Measurements from ENCODE around the gene CTPS2.
"Not testable (repeated sequence)": the region's sequence is repeated elsewhere in the genome, so short reads cannot be mapped to it uniquely, and the experiment has no call there.

Gene CTPS2

GRCh38 chrX:16579517-16579916 lies 133.0 kb downstream of the CTPS2 start:
- Histone ChIP-seq H3K4me3 (no peak overlapping the region), H3K27ac (no peak overlapping the region)

GRCh38 chrX:16578218-16578617 lies 134.3 kb downstream of the CTPS2 start:
- Histone ChIP-seq H3K27ac (no peak overlapping the region), H3K4me3 (no peak overlapping the region)

- Histone ChIP-seq H3K27ac (no peak overlapping the region), H3K4me3 (no peak overlapping the region)
These were observed 134.9 kb downstream of the CTPS2 start for GRCh38 chrX:16577483-16578029.

- H3K4me3 ChIP-seq, H3K27ac ChIP-seq: not testable (repeated sequence)
These were observed 137.1 kb downstream of the CTPS2 start for GRCh38 chrX:16575388-16575787.

- Histone ChIP-seq H3K4me3 (no peak overlapping the region), H3K27ac (no peak overlapping the region)
These were observed 138.7 kb downstream of the CTPS2 start for GRCh38 chrX:16573781-16574180.

- no peak overlapping the region for H3K27ac ChIP-seq
- H3K4me3 ChIP-seq, result no peak overlapping the region
These were observed 144.8 kb downstream of the CTPS2 start for GRCh38 chrX:16567681-16568080.

GRCh38 chrX:16566571-16566970 lies 145.9 kb downstream of the CTPS2 start:
- no peak overlapping the region for H3K4me3 ChIP-seq
- H3K27ac ChIP-seq, result no peak overlapping the region

GRCh38 chrX:16560173-16560572 lies 152.3 kb downstream of the CTPS2 start:
- no peak overlapping the region for H3K27ac ChIP-seq
- H3K4me3 ChIP-seq, result no peak overlapping the region

GRCh38 chrX:16559206-16559619 lies 153.3 kb downstream of the CTPS2 start:
- H3K27ac ChIP-seq, result no peak overlapping the region

GRCh38 chrX:16558489-16558888 lies 154.0 kb downstream of the CTPS2 start:
- no peak overlapping the region for H3K27ac ChIP-seq
- H3K4me3 ChIP-seq, result no peak overlapping the region

More at GRCh38 chrX:16559206-16559619, 153.3 kb downstream of the CTPS2 start:
- no peak overlapping the region for H3K4me3 ChIP-seq

- Histone ChIP-seq H3K4me3 (no peak overlapping the region), H3K27ac (no peak overlapping the region)
These were observed 159.9 kb downstream of the CTPS2 start for GRCh38 chrX:16552546-16552945.

- Histone ChIP-seq H3K4me3 (no peak overlapping the region), H3K27ac (no peak overlapping the region)
These were observed 164.8 kb downstream of the CTPS2 start for GRCh38 chrX:16547644-16548043.

GRCh38 chrX:16544969-16545368 lies 167.5 kb downstream of the CTPS2 start:
- no peak overlapping the region for H3K27ac ChIP-seq
- H3K4me3 ChIP-seq, result no peak overlapping the region
